Measurements from ENCODE around the gene CORO1C.

The CORO1C gene

DNA sequence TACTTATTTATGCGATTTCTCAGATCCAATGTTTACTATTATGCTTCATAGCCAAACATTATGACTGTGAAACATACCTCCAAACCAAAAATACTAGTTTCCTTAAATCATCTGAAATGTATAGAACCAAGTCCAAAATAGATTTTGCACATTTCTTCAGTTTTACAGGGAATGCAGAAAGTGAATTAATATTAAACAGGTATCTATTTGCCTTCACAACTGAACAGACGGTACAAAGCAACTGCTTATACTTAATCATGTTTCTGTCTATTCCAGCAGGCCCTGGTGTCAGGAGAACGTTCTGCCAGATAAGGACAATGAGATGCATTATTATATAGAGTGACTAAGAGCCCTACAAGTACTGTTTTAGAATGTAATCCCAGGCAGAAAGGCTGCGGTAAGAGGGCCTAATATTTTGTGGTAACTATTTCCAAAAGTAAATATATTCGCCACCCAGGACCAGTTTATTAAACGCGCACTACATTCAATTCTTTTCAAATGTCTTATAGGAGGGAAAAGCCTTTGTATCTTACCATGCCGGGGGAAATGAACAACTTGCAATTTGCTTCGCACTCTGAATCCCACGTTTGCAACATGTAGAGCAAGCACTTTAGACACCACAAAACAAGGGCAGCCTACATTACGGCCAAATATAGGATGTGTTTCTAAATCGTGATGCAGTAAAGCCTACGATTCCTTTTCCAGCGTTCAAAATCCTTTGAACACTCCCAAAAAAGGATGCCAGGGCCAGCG is 1.5 kb downstream of the CORO1C start:
- peak overlapping the region; percentile 80 for H3K4me3 ChIP-seq (ENCODE audit: low read depth, low read length)
- DNase-seq (ENCODE audit: low read depth): no peak
- TF ChIP-seq, protein P1, sequence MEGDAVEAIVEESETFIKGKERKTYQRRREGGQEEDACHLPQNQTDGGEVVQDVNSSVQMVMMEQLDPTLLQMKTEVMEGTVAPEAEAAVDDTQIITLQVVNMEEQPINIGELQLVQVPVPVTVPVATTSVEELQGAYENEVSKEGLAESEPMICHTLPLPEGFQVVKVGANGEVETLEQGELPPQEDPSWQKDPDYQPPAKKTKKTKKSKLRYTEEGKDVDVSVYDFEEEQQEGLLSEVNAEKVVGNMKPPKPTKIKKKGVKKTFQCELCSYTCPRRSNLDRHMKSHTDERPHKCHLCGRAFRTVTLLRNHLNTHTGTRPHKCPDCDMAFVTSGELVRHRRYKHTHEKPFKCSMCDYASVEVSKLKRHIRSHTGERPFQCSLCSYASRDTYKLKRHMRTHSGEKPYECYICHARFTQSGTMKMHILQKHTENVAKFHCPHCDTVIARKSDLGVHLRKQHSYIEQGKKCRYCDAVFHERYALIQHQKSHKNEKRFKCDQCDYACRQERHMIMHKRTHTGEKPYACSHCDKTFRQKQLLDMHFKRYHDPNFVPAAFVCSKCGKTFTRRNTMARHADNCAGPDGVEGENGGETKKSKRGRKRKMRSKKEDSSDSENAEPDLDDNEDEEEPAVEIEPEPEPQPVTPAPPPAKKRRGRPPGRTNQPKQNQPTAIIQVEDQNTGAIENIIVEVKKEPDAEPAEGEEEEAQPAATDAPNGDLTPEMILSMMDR (IDR thresholded peaks at IDR 0.05; ENCODE audit: control insufficient read depth, extremely low read depth, insufficient read depth): no peak

DNA sequence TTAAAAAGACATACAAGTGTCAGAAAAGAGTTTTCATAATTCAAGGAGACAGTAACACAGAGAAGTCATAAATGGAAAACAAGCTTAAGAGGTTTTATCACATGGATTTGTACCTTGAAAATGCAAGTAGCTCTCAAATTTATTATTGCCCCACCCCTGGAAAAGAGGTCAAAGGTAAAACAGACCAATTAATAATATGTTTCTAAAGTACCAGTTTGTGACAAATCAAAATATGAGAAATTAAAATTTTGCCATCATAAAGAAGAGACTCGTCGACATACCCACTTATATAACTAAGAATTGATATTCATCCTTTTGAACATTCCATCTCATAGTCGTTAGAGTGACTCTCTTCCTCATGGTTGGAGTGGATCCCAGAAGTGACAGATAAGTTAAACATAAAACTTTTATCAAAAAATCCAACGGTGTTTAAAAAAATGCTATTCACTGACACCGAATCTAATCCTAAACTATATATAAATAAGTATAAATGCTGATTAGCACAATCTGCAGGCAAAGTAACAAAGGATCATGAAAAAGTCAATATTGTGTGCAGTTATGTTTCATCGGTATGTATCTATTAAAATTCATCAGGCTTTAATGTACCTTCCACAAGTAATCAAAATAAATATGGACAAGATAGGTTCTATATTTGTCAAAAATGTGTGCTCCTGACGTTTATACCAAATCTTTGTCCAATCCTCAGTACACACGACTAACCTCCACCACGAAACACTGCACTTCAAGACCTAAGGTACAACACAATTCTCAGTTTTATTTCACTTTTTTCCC is 2.3 kb downstream of the CORO1C start:
- TF ChIP-seq, protein P1 (IDR thresholded peaks at IDR 0.05; ENCODE audit: control insufficient read depth, extremely low read depth, insufficient read depth): no peak
- H3K4me3 ChIP-seq (ENCODE audit: low read depth, low read length): no peak overlapping the region
- DNase-seq (ENCODE audit: low read depth): no peak

DNA sequence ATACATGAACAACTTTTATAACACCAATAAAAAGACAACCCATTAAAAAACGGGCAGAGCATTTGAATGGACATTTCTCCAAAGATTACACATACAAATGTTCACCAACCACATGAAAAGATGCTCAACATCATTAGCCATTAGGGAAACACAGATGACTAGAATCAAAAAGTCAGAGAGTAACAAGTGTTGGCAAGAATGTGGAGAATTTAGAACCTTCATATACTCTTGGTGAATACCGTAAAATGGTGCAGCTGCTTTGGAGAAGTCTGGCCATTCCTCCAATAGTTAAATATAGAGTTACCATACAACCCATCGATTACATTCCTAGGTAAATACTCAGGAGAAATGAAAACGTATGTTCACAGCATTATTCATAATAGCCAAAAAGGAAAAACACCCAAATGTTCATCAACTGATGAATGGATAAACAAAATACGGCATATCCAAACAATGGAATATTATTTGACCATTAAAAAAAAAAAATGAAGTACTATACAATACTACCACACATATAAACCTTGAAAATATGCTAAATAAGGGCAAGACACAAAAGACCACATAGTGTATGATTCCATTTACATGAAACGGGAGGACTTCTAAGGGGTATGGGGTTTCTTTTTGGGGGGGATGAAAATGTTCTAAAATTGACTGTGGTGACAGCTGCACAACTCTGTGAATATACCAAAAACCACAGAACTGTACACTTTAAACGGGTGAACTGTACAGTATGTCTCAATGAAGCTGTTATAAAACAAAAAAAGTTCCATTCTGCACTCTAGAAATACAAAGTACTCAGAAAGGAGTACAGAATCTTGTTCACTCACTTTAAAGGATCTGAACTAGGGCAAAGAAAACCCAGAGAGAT is 3.2 kb downstream of the CORO1C start:
- no peak overlapping the region for H3K4me3 ChIP-seq (ENCODE audit: low read depth, low read length)
- TF ChIP-seq, protein P1 (IDR thresholded peaks at IDR 0.05; ENCODE audit: control insufficient read depth, extremely low read depth, insufficient read depth): no peak
- DNase-seq (ENCODE audit: low read depth): no peak

DNA sequence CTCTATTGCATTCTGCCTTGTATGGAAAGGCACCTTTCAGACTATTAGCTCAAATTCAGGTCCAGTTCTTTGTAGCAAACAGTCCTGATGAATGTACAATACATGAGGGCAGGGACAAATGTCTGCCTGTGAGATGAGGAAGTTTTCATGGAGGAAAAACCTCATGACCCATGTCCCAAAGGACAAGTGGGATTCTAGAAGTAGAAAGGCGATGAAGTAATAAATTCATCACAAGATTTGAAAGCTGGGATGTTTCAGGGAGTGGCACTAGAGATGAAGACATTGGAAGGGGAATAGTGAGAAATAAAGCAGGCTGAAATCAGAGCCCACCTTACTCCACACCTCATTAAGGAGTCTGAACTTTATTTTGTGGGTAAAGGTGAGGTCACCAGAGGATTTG is 4.2 kb downstream of the CORO1C start:
- H3K4me3 ChIP-seq (ENCODE audit: low read depth, low read length): no peak overlapping the region
- TF ChIP-seq, protein P1 (IDR thresholded peaks at IDR 0.05; ENCODE audit: control insufficient read depth, extremely low read depth, insufficient read depth): no peak
- DNase-seq (ENCODE audit: low read depth): no peak

DNA sequence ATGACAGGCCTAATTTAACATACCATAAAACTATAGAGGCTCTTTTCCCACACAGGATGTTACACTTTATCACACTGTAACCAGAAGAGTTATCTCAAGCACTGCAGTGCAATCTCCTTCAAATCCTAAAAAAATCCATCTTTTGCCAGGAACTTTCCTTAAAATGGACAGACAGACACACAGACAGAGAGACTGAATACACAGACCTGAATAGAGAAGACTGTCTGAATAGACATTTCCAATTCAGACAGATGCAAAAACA is 6.5 kb downstream of the CORO1C start:
- TF ChIP-seq, protein P1 (IDR thresholded peaks at IDR 0.05; ENCODE audit: control insufficient read depth, extremely low read depth, insufficient read depth): no peak
- DNase-seq (ENCODE audit: low read depth): no peak
- no peak overlapping the region for H3K4me3 ChIP-seq (ENCODE audit: low read depth, low read length)

DNA sequence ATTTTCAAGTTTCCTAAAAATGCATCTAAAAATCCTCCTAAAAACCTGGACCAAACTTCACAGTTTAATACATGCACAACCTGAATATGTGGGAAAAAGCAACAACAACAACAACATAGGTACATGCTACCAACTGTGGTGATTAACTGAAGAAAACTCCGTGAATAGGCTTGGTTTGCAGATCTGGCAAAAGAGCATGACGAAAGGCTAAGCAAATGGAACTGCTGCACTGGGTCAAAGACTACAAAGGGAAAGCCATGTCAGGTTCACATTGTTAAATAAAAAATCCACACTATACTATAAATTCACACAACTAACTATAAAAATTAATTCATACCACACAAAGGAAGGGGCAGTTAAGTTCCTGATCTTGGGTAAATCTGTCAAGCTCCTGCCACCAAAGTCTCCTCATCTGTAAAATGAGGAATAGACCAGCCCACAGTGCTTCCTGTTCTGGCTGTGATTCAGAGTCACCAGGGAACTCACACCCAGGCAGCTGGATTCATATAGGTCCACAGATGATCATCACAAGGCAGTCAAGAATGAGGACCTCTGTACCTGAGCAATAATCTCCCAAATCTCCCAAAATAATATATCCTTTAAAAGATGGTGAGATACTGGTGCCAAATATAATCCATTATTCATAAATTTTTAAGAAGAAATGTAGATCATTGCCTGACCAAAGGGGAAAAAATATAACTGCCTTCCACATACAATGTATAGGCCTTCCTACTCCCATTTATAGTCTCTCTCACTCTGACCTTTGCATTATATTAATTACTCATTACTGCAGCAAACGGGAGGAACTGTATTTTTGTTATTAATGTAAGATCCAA is 7.0 kb downstream of the CORO1C start:
- no peak for DNase-seq (ENCODE audit: low read depth)
- TF ChIP-seq, protein P1 (IDR thresholded peaks at IDR 0.05; ENCODE audit: control insufficient read depth, extremely low read depth, insufficient read depth): no peak
- H3K4me3 ChIP-seq (ENCODE audit: low read depth, low read length): no peak overlapping the region

All from LNCaP clone FGC (cell line).